WERI-Rb-1 (cell line): ENCODE data around the gene DCHS2.

Source experiments
- DNase-seq: peaks from one replicate; pipeline ENCODE4 v3.0.0-alpha.2; 2020
- H3K27ac ChIP-seq: fragments of 250-450 bp; sonication (Bioruptor Pico); 2 replicates; pipeline ENCODE4 v1.5.1; 2020; ENCODE audit warnings: mild to moderate bottlenecking, moderate library complexity
- H3K27me3 ChIP-seq: fragments of 250-450 bp; sonication (Bioruptor Pico); 2 replicates; pipeline ENCODE4 v1.5.1; 2021; ENCODE audit warnings: mild to moderate bottlenecking, low read depth, moderate library complexity; ENCODE audit not compliant: insufficient read depth, severe bottlenecking
- H3K36me3 ChIP-seq: fragments of 250-450 bp; sonication (Bioruptor Pico); 2 replicates; pipeline ENCODE4 v1.5.1; 2020; ENCODE audit warnings: mild to moderate bottlenecking, moderate library complexity
- H3K4me3 ChIP-seq: 2 replicates; pipeline ENCODE4 v1.5.1; 2011; ENCODE audit warnings: low read depth, mild to moderate bottlenecking, control low read depth, low read length
- H3K9me3 ChIP-seq: fragments of 250-450 bp; sonication (Bioruptor Pico); 2 replicates; pipeline ENCODE4 v1.5.1; 2021; ENCODE audit warnings: mild to moderate bottlenecking, moderate library complexity; ENCODE audit not compliant: severe bottlenecking
- TF ChIP-seq, protein P1 (sequence below): IDR thresholded peaks from 2 replicates; pipeline ENCODE4 v1.5.1; 2011; ENCODE audit warnings: low read depth, mild to moderate bottlenecking, control low read depth, inconsistent platforms, low read length

The DCHS2 gene

DNA sequence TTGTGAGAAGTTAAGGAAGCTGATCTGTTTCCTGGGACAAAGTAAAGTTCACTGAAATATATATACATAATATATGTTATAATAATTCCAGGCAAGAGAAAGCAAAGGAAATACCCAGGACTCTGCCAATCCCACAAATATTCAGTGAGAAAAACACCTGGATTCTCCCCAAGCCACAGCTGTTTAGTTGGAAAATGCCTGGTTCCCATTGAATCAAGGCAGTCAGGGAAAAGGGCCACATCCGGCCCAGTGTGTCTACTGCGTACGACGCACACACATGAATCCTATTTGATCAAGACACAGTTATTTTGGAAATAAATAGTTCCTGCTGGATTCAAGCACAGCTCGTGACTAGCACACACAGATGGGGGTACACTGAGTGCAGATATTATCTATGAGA lies 6.3 kb upstream of the DCHS2 start:
- no peak for DNase-seq
- TF ChIP-seq, protein P1, sequence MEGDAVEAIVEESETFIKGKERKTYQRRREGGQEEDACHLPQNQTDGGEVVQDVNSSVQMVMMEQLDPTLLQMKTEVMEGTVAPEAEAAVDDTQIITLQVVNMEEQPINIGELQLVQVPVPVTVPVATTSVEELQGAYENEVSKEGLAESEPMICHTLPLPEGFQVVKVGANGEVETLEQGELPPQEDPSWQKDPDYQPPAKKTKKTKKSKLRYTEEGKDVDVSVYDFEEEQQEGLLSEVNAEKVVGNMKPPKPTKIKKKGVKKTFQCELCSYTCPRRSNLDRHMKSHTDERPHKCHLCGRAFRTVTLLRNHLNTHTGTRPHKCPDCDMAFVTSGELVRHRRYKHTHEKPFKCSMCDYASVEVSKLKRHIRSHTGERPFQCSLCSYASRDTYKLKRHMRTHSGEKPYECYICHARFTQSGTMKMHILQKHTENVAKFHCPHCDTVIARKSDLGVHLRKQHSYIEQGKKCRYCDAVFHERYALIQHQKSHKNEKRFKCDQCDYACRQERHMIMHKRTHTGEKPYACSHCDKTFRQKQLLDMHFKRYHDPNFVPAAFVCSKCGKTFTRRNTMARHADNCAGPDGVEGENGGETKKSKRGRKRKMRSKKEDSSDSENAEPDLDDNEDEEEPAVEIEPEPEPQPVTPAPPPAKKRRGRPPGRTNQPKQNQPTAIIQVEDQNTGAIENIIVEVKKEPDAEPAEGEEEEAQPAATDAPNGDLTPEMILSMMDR: no peak
- no peak overlapping the region for H3K27ac ChIP-seq
- no peaks in the 10 kb centered on the region for H3K9me3 ChIP-seq
- H3K4me3 ChIP-seq: no peak overlapping the region
- H3K36me3 ChIP-seq: no peaks in the 10 kb centered on the region
- H3K27me3 ChIP-seq: no peaks in the 10 kb centered on the region

DNA sequence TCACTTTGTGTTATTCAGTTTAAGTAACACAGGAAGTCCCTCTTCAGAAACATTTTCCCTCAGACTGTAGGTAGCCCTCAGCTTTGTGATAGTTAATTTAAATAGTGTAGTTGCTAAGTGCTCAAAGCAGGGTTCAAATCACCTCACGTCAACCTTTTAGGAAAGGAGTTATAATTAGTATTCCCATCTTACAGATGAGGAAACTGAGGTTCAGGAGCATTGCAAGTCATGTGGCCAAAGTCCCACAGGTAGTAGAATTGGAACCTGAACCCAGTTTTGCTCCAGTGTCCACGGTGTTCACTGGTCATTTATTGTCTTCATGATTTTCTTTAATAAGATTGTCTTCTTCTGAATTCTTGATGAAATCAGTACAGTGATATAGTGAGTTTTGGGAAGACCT lies 4.3 kb upstream of the DCHS2 start:
- peaks cover 14% of the 10 kb centered on the region for H3K27me3 ChIP-seq
- H3K36me3 ChIP-seq: no peaks in the 10 kb centered on the region

GRCh38 chr4:154492288-154492687 lies 689 bp upstream of the DCHS2 start:
- H3K36me3 ChIP-seq: no peaks in the 10 kb centered on the region
- TF ChIP-seq, protein P1: no peak
- H3K27me3 ChIP-seq: peaks cover 23% of the 10 kb centered on the region
- peak overlapping the region; percentile 45; the same call in 1 of the 2 replicates for H3K4me3 ChIP-seq
- no peak for DNase-seq
- H3K27ac ChIP-seq: no peak overlapping the region
- peaks cover 16% of the 10 kb centered on the region for H3K9me3 ChIP-seq

More for the DNA sequence above, 4.3 kb upstream of the DCHS2 start:
- no peak overlapping the region for H3K4me3 ChIP-seq
- no peak for DNase-seq
- TF ChIP-seq, protein P1: no peak
- no peaks in the 10 kb centered on the region for H3K9me3 ChIP-seq
- no peak overlapping the region for H3K27ac ChIP-seq

GRCh38 chr4:154490583-154491340 lies 837 bp downstream of the DCHS2 start:
- peak; percentile 43 for DNase-seq
- no peak overlapping the region for H3K27ac ChIP-seq
- peaks cover 23% of the 10 kb centered on the region for H3K27me3 ChIP-seq
- peak overlapping the region; percentile 45 for H3K4me3 ChIP-seq
- H3K9me3 ChIP-seq: peaks cover 16% of the 10 kb centered on the region
- H3K36me3 ChIP-seq: no peaks in the 10 kb centered on the region
- TF ChIP-seq, protein P1: peak; percentile 26; the same call in 1 of the 2 replicates

DNA sequence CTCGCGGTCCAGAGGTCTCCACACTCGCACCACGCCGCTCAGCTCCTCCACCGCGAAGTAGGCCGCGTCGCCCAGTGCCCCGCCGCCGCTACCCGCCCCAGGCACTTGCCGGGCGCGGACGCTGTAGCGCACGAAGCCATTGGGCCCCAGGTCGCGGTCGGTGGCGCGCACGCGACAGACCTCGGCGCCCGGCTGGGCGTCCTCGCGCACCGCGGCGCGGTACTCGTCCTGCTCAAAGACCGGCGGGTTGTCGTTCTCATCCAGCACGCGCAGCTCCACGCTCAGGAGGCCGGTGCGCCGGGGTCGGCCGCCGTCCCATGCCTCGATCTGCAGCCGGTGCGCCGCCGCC lies 1.4 kb downstream of the DCHS2 start:
- Histone ChIP-seq H3K27me3 (peaks cover 23% of the 10 kb centered on the region), H3K4me3 (no peak overlapping the region), H3K9me3 (peaks cover 16% of the 10 kb centered on the region), H3K36me3 (no peaks in the 10 kb centered on the region), H3K27ac (no peak overlapping the region)
- TF ChIP-seq, protein P1: no peak
- DNase-seq: no peak
